A549 (cell line): Measurements from ENCODE around the gene DCTN3. TPM values are rescaled to one million over a fixed set of nuclear protein-coding genes. Genes with fewer than 3 reads are reported as not detected.

Experiments
- ATAC-seq, 2 experiments: fragments of 200-7000 bp in 1 of 2; fragments of >200 bp in 1 of 2; cut with Nextera tagmentation in 1 of 2; cut with Tn5 transposase in 1 of 2; 3 replicates each; pipeline versions ENCODE4 v1.8.0 to v1.9.1; 2018 to 2020; ENCODE audit warnings: mild to moderate bottlenecking in 1 of 2, moderate library complexity in 1 of 2
- CTCF ChIA-PET: fragments of 300-600 bp; sonication (Branson Sonifier 250); formaldehyde crosslinking; extraction: SDS; loops from one replicate; lab custom pipeline; 2021; ENCODE audit warnings: antibody characterized with exemption, inconsistent platforms; lab: Yijun Ruan, JAX
- POLR2A ChIA-PET: fragments of 350-600 bp; formaldehyde crosslinking; extraction: SDS; loops from one replicate; lab custom pipeline; 2021; ENCODE audit warnings: antibody characterized with exemption, inconsistent platforms; lab: Yijun Ruan, JAX
- DNase-seq, 2 experiments: peaks; one replicate each; pipeline versions ENCODE4 v3.0.0 to v3.0.0-alpha.2; 2011 to 2016; ENCODE audit warnings: low read depth in 1 of 2, low spot score in 1 of 2
- FAIRE-seq: peaks from 2 replicates; lab custom pipeline; 2011; peaks lifted over from hg19 to GRCh38; lab: Jason Lieb, UNC
- H3K27ac ChIP-seq, 2 experiments: fragments of >200 bp; sonication (Bioruptor Twin); formaldehyde crosslinking; 3 replicates each; pipeline ENCODE4 v1.5.1; 2016 to 2017
- H3K4me1 ChIP-seq: fragments of >200 bp; sonication (Bioruptor Twin); formaldehyde crosslinking; 3 replicates; pipeline ENCODE4 v1.6.1; 2016
- H3K4me2 ChIP-seq: fragments of >200 bp; sonication (Bioruptor Twin); formaldehyde crosslinking; 3 replicates; pipeline ENCODE4 v1.6.1; 2016
- H3K4me3 ChIP-seq: fragments of >200 bp; sonication (Bioruptor Twin); formaldehyde crosslinking; 3 replicates; pipeline ENCODE4 v1.5.1; 2016
- H3K9me3 ChIP-seq: fragments of >200 bp; sonication (Bioruptor Twin); formaldehyde crosslinking; 3 replicates; pipeline ENCODE4 v1.6.1; 2016
- BHLHE40 ChIP-seq: IDR thresholded peaks from 2 replicates; pipeline ENCODE4 v1.6.1; 2012; ENCODE audit warnings: low read depth, low read length, inconsistent platforms
- CBX2 ChIP-seq: fragments of 200-600 bp; sonication (generic); IDR thresholded peaks from 2 replicates; pipeline ENCODE4 v1.6.1; 2016; ENCODE audit warnings: low read depth, mild to moderate bottlenecking, borderline replicate concordance
- CBX8 ChIP-seq: fragments of 200-600 bp; sonication (generic); IDR thresholded peaks from 2 replicates; pipeline ENCODE4 v1.6.1; 2016
- CEBPB ChIP-seq, 2 experiments: fragments of >200 bp in 1 of 2; sonication (Bioruptor Twin) in 1 of 2; formaldehyde crosslinking in 1 of 2; IDR thresholded peaks; 2 replicates each; pipeline ENCODE4 v1.6.1; 2012 to 2016
- CHD2 ChIP-seq: fragments of 150-350 bp; IDR thresholded peaks from 2 replicates; pipeline ENCODE4 v1.6.1; 2014; ENCODE audit warnings: low read length; ENCODE audit not compliant: partially characterized antibody
- GATA3 ChIP-seq: IDR thresholded peaks from 2 replicates; pipeline ENCODE4 v1.6.1; 2012; ENCODE audit warnings: borderline replicate concordance
- JUN ChIP-seq, 2 experiments: fragments of >200 bp; sonication (Bioruptor Twin); formaldehyde crosslinking; IDR thresholded peaks; 2 replicates in 1 of 2; 3 replicates in 1 of 2; pipeline ENCODE4 v1.6.1; 2016 to 2017
- JUNB ChIP-seq: fragments of >200 bp; sonication (Bioruptor Twin); formaldehyde crosslinking; IDR thresholded peaks from 2 replicates; pipeline ENCODE4 v1.6.1; 2016
- KDM1A ChIP-seq: fragments of 200-600 bp; sonication (generic); IDR thresholded peaks from 2 replicates; pipeline ENCODE4 v1.6.1; 2016; ENCODE audit warnings: low read depth, mild to moderate bottlenecking
- MAZ ChIP-seq: fragments of 150-350 bp; IDR thresholded peaks from 2 replicates; pipeline ENCODE4 v1.6.1; 2014; ENCODE audit warnings: antibody characterized with exemption, low read depth, low read length, borderline replicate concordance
- PBX3 ChIP-seq: IDR thresholded peaks from 2 replicates; pipeline ENCODE4 v1.6.1; 2012
- PHF8 ChIP-seq: fragments of 200-600 bp; sonication (generic); IDR thresholded peaks from 2 replicates; pipeline ENCODE4 v1.6.1; 2016; ENCODE audit warnings: low read depth, mild to moderate bottlenecking, antibody characterized with exemption, moderate library complexity, borderline replicate concordance
- RAD21 ChIP-seq, 2 experiments: fragments of >200 bp in 1 of 2; sonication (Bioruptor Twin) in 1 of 2; formaldehyde crosslinking in 1 of 2; IDR thresholded peaks in 1 of 2; conservative IDR thresholded peaks in 1 of 2; 2 replicates in 1 of 2; 3 replicates in 1 of 2; pipeline ENCODE4 v1.6.1; 2012 to 2018; ENCODE audit warnings: inconsistent platforms in 1 of 2
- TFCP2L1 ChIP-seq: fragments of 250-450 bp; sonication (Bioruptor Pico); IDR thresholded peaks from 2 replicates; pipeline ENCODE4 v1.5.0; 2021; ENCODE audit warnings: mild to moderate bottlenecking
- WGBS: methylation state at CpG from one replicate; pipeline ENCODE4 v1.1.6; 2017; ENCODE audit errors: missing lambda C conversion rate; 5-methylcytosine and 5-hydroxymethylcytosine counted together
- polyA plus RNA-seq, 4 experiments: library from polyadenylated mRNA; depleted of rRNA in 3 of 4; stranded (reverse); fragments of >200 nt; fragmentation: RNase III in 1 of 4; extraction: RNeasy Plus Mini Kit Qiagen cat#74134 plus additional on column Dnase treatment in 1 of 4; gene quantifications; 2 replicates in 3 of 4; 3 replicates in 1 of 4; pipeline ENCODE4 v1.2.3, GENCODE V29; 2011 to 2017

DCTN3 gene
- polyA plus RNA-seq, 2 of the 4 experiments (the other 2 are of a cell fraction): 74.3 to 92.9 TPM

GRCh38 chr9:34588671-34589635 is 31.3 kb downstream of the DCTN3 start:
- CTCF ChIA-PET: interaction anchor here (0.6 to 17.1 kb wide), 8 partner anchors 15 to 185 kb away, joined by 3 to 168 read pairs (median 6); no protein-coding TSS in a partner anchor
- Histone ChIP-seq H3K27ac (peak overlapping the region in 1 of 2 experiments; percentile 74; a peak in 2 of 6 replicates), H3K9me3 (no peaks in the 10 kb centered on the region), H3K4me2 (peak overlapping the region; percentile 94), H3K4me3 (peak overlapping the region; percentile 53), H3K4me1 (peaks cover 7% of the 10 kb centered on the region; the same call in 2 of the 3 replicates)
- FAIRE-seq: no peak
- no peak for DNase-seq
- 11% methylated on average over 40 of the region's 86 CpGs for WGBS
- ATAC-seq: no peak
- POLR2A ChIA-PET: no interaction called here
- no peak for TF ChIP-seq PBX3
- no peak for TF ChIP-seq CBX8

GRCh38 chr9:34587271-34587670 is 33.0 kb downstream of the DCTN3 start:
- DNase-seq (no peak), FAIRE-seq (no peak), ATAC-seq (no peak)
- H3K4me3 ChIP-seq: no peak overlapping the region
- WGBS: 0% methylated on average over 1 of the region's 2 CpGs
- no peaks in the 10 kb centered on the region for H3K9me3 ChIP-seq
- no peak for TF ChIP-seq BHLHE40
- no peak for TF ChIP-seq CEBPB (IDR thresholded peaks at IDR 0.05)
- TF ChIP-seq TFCP2L1 (CRISPR knock-in tag): no peak
- no peak for TF ChIP-seq PBX3
- no peak for TF ChIP-seq JUN (IDR thresholded peaks at IDR 0.05)
- TF ChIP-seq RAD21 (conservative IDR thresholded peaks at IDR 0.05 in 1 of 2, IDR thresholded peaks at IDR 0.05 in 1 of 2): no peak
- TF ChIP-seq MAZ: no peak
- no peak for TF ChIP-seq KDM1A
- TF ChIP-seq JUNB: no peak
- no peak overlapping the region for H3K4me2 ChIP-seq
- CTCF ChIA-PET: interaction anchor here (1.0 to 17.1 kb wide), 9 partner anchors 10 to 185 kb away, joined by 3 to 168 read pairs (median 5); no protein-coding TSS in a partner anchor
- POLR2A ChIA-PET: no interaction called here
- no peak overlapping the region for H3K27ac ChIP-seq
- H3K4me1 ChIP-seq: peaks cover 7% of the 10 kb centered on the region; the same call in 2 of the 3 replicates

- POLR2A ChIA-PET: no interaction called here
- 5% methylated on average over 7 of the region's 11 CpGs for WGBS
- no peak for ATAC-seq
- Histone ChIP-seq H3K27ac (no peak overlapping the region), H3K9me3 (no peaks in the 10 kb centered on the region), H3K4me3 (no peak overlapping the region), H3K4me2 (no peak overlapping the region), H3K4me1 (peaks cover 7% of the 10 kb centered on the region; the same call in 2 of the 3 replicates)
- no peak for DNase-seq
- TF ChIP-seq CHD2 (no peak), GATA3 (0 out of 2 replicates have a peak, but pooled peaks have one; percentile 12), PHF8 (no peak), CBX8 (no peak), CBX2 (no peak), MAZ (no peak), JUNB (no peak), KDM1A (no peak)
- CTCF ChIA-PET: interaction anchor here (1.0 to 17.1 kb wide), 4 partner anchors 15 to 36 kb away, joined by 3 to 168 read pairs (median 9); no protein-coding TSS in a partner anchor
- FAIRE-seq: no peak
Measured at GRCh38 chr9:34585946-34586669, 34.2 kb downstream of the DCTN3 start.
